NCI-H2107 (cell line): ENCODE measurements around the gene SOX14.
A peak's percentile ranks its signal among the peaks of the same experiment; 100 is the strongest.

Source experiments
- DNase-seq: peaks from one replicate; lab custom pipeline; 2025; lab: John Stamatoyannopoulos, UW

The SOX14 gene

DNA sequence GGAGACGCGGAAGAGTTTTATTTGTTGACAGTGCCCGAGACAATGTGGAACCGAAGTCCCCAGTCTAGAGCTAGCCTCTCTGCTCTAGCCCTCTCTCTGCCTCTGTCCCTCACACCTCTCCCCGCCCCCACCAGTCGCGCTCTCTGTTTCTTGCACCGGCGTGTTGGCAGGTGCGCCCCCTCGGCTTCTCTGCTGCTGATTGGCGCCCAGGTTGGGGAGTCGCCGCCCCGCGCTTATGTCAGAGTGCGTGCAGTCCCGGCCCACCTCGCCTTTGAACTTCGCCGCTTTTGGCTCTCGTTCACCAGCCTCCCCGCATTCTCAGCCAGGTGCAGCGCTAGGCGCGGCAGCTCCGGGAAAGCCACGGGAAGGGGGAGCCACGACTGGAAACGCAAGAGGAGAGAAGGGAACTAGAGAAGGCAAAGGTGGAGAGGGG lies at the start of gene SOX14:
SOX14 (plus strand) TSS at position 315 of the 433 bp plus-strand sequence. CDS start 470 bp downstream, outside the sequence.
- peak; percentile 53 for DNase-seq

DNA sequence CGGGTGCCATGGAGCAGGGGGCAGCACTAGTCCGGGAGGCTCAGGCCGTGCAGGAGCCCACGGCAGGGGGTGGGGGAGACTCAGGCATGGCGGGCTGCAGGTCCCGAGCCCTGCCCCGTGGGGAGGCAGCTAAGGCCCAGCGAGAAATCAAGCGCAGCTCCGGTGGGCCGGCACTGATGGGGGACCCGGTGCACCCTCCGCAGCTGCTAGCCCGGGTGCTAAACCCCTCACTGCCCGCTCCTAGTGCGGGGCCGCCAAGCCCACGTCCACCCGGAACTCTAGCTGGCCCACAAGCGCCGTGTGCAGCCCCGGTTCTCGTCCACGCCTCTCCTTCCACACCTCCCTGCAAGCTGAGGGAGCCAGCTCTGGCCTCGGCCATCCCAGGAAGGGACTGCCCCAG lies 49.6 kb upstream of the SOX14 start:
- DNase-seq, result no peak

DNA sequence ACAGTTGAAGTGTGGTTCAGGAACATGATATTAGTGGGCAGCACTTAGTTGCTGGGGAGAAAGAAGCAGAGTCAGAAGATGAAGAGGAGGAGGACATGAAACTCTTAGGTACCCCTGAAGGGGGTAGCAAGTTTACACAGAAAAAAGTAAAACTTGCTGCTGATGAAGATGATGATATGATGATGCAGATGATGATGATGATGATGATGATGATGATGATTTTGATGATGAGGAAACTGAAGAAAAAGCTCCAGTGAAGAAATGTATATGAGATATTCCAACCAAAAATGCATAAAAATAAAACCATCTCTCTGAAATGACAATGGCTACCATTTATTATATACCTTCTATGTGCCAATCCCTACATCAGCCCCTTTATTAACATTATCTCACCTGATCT lies 39.9 kb upstream of the SOX14 start:
- no peak for DNase-seq

DNA sequence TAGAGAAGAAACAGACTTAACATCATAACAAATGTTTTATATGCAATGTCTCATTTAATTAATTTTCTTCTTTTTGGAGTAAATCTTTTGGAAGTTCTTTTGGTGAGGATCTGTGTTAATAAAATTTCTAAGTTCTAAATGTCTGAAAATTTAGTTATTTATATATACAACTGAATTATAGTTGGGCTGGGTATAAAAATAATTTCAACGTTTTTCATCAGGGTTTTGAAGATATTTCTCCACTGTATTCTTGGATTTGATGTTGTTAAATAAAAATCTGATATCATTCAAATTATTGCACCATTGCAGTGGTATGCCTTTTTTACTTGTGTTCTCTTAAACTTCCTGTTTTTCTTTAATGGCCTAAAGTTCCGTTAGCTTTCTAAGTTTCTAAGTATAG lies 26.9 kb upstream of the SOX14 start:
- no peak for DNase-seq

DNA sequence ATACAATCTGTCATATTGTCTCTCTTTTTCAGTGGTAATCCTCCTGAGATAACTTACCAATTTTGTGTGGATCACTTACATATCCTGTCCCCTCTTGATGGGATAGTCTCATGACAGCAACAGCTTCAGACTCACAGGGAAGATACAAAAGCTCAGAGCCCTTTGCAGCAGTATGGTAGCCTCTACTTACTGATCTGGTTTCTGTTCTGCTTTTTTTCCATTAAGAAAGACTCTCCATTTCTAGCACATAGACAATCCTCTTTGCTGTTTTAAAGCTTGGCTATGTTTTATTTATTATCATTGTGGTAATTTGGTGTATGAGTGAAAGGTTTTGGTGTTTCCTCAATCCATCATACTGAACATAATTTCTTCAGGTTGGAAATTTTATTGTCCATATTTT lies 25.4 kb upstream of the SOX14 start:
- DNase-seq, result no peak

DNA sequence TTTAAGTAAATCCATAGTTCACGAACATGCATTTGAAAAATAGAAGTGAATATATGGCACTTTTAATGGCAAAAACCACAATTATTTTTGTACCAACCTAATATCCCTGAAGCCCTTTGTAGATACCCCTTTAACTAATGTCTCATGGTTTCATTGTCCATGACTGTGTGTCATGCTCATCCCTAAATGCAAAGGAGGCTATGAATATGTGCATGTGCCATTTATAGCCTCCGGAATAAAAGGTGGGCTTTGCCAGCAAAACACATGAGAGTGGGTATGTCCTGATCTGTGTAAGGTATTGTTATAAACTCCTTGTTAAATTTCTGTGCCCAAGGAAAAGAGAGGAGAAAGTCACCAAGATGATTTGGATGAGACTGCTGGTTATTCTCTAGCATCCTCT lies 20.5 kb upstream of the SOX14 start:
- no peak for DNase-seq

DNA sequence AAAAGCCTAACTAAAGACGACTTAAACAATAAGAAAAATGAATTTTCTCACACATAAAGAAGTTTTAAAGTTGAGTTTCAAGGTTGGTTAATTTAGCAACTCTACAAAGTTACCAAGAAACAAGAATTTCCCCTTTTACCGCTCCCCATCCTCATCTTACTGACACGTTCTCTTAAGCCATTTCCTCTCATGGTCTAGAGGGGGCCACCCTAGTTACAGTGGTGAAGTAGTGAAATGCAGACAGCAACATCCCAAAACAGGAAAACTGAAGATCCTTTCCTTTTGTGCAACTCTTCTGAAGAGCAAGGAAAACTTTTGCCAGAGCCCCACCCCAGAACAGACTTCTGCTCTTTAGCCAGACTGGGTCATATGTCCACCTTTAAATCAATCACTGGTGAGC lies 17.3 kb upstream of the SOX14 start:
- no peak for DNase-seq

DNA sequence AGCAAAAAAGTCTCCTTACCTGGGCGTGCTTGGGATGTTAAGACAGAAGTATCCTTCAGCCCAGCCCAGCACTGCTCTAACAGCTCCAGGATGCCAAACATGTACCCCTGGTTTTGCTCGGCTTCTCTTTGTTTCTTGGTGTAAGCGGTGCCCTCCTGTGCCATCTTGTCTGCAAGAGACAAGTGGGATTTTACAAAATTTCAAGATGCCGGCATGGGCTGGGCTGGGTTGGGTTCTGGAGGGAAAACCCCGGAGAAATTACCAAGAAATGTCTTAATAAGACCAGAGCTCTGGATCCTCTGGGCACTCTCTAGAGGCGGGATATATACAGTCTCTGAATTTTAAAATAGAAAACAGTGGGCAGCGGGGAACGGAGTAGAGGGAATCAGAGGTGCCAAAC lies 4.6 kb upstream of the SOX14 start:
- DNase-seq, result no peak

DNA sequence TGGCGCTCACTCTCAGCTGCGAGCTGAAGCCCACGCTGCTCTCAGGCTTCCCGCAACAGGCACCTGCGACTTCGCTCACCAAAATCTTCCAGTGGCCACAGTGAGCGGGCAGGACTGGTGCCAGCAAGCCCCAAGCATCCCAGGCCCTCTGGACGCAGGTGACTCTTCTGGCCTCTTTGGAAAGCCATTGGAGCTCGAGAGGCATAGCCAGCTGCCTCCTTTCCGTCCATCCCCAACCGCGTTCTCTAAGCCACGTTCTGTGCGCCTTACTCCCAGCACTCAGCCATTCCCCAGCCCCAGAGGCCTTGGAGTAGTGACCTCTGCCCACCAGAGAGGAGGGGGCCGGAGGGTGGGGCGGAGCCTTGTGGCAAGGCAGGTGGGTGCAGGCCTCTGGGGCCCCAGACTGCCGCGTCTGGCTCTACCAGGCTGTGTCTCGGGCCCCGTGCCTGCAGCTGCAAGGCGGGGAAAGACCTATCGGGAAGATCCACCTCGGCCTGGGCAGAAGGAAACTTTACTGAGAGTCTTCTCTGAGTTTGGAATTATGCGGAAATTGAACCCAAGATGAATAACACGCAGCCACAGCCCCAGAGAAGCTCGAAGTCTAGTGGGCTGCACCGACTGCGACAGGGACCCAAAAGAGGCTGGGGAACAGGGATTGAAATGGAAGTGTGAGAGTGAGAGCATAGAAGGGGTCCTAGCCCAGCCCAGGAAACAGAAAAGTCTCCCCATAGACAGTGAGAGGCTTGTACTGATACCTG lies 3.6 kb upstream of the SOX14 start:
- DNase-seq, result no peak

DNA sequence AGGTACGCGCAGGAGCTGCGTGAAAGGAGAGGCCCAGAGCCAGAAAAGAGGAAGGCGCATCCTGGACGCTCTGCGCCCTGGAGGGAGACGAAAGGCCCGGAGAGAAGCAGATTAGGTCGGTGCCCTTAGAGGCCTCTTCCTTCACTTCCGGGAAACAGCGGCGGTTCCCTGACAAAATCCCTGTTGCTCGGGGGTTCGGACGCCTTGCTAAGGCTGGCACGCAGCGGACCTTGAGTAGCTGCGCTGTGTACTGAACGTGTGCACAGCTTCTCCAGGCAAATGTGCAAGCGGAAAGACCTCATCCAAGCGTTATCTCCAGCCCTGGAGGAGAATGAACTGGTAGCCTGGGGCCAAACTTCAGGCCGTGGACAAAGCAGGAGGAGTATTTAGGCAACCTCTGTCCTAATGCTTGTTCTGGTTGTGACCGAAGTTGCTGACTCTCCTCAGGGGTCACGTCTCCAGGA lies 3.0 kb upstream of the SOX14 start:
- DNase-seq, result no peak

DNA sequence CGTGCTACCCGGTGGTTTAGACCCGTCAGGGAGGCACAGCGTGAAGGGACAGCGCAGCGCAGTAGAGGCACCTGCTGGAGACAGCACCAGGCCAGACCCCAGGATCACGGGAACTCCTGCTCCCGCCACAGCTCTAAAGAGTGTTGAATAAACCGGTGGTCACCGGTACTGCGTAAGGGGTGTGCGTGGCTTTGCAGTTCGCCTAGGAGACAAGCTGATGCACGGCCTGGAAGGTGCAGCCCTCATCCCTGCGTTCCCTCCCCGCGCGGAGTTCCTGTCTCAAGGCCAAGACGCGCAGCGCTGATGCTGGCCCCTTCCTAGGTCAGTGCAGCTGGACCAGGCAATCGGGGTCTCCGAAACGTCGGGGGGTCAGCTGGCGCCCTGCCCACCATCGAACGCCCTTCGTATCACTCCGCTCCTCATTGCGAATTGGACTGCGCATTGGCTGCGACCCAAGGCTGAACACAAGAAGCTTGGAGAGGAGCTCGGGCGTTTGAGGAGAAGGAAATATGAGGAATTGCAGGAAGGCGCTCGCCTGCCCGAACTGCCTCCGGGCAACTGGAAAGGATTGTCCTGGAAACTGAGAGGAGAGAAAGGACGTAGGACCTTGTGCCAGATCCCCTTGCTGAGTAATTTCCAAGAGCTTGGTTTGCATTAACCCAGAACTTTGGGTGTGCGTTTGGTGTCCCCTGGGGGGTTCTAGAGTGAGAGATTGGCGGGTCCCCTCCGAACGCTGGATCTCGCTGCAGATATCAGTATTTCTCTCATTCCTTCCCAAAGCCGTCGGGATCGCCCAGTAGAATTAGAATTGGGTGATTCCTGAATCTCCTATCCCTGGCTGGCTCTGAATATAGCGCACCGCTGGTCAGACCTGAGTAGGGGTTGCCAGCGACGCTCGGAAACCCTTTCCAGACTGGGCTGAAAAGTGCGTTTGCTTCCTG lies 2.3 kb upstream of the SOX14 start:
- DNase-seq, result no peak

DNA sequence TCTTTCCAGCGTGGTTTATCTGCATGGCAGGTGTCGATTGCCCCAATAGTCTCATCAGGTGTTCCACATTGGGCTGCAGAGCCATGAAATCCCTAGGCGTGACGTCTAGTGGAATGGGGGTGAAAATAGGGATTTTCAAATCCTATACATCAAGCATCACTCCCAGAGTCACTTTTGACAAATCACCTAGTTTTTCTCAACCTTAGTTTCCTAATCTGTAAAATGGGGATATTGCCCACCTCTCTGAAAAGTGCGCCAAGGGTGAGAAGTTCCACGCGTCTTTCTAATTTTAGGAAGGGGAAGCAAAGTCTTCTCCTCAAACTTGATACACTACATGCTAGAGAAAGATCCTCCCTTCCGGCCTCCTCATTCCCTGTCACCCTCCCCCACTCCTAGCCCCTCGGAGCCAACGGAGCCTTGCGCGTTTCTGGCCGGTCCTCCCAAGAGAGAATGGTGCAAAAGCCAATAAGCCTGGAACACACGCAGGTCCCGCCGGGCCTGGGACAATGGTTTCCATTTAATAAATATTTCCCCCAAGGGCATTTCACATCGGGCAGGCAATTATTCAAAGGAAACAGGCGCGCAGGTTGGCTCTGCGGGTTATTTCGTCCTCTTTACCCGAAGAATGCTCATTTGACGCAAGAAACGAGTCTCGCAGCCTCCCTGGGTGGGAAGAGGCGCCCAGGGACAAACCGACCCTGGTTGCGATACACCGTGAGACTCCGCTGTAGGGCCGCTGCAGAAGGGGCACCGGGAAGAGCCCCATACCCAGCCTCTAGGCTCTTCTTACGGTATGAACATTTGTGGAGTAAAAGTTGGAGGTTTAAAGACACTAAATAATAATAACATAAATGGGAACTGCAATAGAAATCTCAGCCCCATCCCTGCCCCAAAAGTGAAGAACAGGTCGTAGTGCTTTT lies 1.2 kb upstream of the SOX14 start:
- DNase-seq, result no peak

DNA sequence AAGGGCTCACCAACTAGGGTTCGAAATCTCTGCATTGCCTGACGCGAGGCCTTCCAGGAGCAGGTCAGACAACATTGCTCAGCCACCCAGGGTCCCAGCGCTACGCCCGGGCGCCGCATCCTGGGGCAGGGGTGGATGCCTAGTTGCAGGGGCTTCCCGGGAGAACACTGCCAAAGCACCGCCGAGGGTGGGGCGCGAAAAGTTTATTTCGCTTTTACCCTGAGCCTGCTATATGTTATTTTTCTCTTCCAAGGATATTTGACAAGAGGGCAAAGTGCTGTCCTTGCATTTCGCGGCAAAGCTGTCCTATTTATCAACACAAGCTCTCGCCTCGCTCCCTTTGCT lies 549 bp upstream of the SOX14 start:
- DNase-seq, result no peak

DNA sequence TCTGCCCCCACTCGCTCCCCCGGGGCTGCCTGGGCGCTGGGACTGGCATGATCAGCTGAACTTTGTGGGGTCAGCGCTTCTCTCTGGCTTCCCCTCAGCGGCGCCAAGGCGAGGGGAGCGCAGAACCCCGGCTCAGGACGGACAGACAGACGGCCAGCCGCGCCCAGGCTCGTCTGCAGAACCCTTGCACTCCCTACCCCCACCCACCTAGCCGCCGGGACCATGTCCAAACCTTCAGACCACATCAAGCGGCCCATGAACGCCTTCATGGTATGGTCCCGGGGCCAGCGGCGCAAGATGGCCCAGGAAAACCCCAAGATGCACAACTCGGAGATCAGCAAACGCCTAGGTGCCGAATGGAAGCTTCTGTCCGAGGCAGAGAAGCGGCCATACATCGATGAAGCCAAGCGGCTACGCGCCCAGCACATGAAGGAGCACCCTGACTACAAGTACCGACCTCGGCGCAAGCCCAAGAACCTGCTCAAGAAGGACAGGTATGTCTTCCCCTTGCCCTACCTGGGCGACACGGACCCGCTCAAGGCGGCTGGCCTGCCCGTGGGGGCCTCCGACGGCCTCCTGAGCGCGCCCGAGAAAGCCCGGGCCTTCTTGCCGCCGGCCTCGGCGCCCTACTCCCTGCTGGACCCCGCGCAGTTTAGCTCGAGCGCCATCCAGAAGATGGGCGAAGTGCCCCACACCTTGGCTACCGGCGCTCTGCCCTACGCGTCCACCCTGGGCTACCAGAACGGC lies 621 bp downstream of the SOX14 start:
- no peak for DNase-seq

DNA sequence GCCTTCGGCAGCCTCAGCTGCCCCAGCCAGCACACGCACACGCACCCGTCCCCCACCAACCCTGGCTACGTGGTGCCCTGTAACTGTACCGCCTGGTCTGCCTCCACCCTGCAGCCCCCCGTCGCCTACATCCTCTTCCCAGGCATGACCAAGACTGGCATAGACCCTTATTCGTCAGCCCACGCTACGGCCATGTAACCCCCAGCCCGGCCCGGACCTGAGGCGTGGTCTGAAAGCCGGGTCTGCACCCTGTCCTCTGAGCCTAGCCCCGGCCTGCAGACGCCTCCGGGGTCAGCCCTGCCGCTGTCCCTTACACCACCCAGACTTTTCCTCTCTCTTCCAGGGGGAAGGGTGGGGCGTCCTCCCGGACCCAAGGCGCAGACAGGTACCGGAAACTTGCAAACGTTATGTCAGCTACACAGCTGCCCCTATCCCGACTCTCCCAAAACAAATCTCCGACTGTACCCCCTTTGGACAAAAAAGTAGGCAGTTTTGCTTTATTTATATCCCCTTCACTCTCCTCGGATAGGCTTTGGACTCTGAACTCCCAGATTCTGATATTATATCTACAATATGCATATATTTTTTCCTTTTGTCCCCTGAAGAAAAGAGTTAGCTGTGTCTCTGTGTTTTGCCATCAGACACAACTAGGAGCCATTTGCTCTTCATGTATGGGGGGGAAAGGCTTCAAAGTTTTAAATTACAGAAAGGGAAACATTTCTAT lies 1.4 kb downstream of the SOX14 start:
- DNase-seq, result no peak

DNA sequence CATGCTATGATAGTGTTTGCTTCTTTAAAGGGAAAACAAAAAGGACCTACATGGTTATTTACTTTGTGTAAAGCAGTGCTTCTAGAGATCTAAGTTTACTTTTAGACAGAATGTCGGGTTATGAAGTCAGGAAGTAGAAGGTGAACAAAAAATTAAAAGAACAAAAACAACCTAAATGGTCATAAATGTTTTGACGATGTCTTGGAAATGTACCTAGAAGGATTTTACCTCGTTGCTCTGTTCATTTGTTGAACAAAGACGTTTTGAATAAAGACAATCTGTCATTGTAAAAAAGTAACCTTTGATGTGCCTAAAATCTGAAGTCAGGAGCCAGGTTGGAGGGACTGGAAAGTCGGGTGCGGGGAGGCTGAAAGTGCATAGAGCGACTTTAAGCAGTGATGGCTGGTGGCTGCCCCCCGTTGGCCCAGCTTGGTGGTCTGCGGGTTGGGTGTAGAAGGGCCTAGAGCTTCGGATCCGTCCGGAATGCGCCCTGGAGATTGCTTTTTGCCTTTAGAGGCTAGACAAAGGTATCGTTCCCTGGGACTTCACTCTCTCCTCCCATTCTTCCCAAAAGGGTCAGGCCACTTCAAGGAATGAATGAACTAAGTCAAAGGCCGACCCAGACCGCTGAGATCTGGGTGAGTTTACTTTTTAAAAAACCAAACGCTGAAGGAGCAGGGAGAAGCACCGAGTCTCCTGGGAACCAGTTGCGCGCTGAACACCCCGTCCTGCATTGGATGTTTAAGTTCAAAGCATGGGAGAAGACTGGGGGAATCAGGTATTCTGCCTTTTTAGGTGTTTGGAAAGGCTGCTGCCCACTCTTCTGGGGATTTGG lies 2.1 kb downstream of the SOX14 start:
- DNase-seq, result no peak

DNA sequence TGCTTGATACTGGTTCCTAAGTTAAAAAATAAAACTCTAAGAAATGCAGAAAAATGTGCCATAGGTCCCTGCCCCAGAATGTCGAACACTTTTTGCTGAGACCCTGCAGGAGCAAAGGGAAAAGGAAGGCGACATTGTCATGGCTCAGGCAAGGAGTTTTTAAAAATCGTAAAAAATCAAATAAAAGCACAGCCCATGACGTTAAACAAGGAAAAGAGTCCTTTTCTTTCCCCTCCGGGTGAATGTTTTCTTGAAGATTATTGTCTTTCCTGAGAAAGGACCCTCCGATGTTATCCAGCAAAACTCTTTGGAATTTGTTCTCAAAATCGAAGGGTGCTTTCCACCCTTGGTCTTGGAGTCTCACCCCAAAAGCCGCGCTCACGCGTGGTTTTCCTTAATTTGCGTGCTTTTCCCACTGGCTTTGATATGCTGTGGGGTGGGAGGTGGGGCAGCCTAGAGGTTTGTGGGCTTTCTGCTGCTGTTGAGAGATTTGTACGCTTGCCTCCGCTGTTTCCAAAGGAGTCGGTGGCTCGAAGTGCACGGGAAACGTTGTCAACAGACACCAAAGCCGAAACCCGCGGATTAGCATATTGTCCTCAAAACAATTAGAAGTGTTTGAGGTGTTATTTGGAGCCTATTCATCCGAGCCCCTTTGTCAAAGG lies 2.9 kb downstream of the SOX14 start:
- DNase-seq, result no peak

DNA sequence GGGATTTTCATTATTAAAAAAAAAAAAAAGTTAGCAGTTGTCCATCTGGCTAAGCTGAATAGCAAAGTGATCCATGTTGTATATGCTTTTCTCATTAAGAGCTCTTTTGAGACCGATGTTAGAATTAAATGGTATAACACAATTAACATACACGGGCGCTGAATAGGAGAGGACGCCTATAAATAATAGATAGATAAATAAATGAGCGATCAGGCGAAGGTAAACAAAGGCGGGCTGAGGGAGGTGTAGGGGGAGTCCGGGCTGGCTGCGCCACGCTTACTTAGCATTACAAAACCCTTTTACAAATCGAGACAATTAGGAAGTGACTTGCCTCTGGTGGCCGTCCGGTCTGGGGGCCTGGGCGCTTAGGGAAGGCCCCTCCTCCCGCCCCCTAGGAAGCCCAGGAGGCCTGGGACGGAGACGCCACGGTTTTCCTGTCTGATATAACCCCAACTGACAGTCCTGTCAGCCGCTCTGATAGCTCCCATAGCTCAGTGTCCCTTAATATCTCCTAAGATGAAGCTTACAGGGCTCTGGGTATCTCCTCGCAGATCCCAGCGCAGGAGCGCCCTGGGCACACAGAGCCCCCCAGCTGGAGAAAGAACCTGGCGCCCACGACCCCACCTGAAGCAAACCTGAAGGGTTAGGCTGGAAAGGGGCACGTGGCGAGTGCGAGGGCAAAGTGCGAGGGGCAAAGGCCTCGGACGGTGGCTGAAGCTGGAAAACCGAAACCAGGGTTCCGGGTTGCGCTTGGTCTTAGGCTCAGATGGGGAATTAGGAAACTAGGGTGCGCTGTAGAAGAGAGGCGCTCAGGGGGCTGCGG lies 3.6 kb downstream of the SOX14 start:
- no peak for DNase-seq
